ENCODE measurements around the gene SVOP. TPM values are rescaled to one million over a fixed set of nuclear protein-coding genes. Genes with fewer than 3 reads are reported as not detected.
"Not testable (repeated sequence)": the region's sequence is repeated elsewhere in the genome, so short reads cannot be mapped to it uniquely, and the experiment has no call there.

The SVOP gene
- total RNA-seq, 1 donor from 2014 or later: not detected

GRCh38 chr12:108896336-108896735 lies 124.5 kb downstream of the SVOP start:
- DNase-seq (ENCODE audit: extremely low read depth, low read depth, low spot score): no peak

GRCh38 chr12:108895220-108895802 lies 125.6 kb downstream of the SVOP start:
- no peak for DNase-seq (ENCODE audit: extremely low read depth, low read depth, low spot score)

GRCh38 chr12:108890208-108890607 lies 130.7 kb downstream of the SVOP start:
- DNase-seq (ENCODE audit: extremely low read depth, low read depth, low spot score): no peak

GRCh38 chr12:108888031-108888430 lies 132.8 kb downstream of the SVOP start:
- no peak for DNase-seq (ENCODE audit: extremely low read depth, low read depth, low spot score)

DNA sequence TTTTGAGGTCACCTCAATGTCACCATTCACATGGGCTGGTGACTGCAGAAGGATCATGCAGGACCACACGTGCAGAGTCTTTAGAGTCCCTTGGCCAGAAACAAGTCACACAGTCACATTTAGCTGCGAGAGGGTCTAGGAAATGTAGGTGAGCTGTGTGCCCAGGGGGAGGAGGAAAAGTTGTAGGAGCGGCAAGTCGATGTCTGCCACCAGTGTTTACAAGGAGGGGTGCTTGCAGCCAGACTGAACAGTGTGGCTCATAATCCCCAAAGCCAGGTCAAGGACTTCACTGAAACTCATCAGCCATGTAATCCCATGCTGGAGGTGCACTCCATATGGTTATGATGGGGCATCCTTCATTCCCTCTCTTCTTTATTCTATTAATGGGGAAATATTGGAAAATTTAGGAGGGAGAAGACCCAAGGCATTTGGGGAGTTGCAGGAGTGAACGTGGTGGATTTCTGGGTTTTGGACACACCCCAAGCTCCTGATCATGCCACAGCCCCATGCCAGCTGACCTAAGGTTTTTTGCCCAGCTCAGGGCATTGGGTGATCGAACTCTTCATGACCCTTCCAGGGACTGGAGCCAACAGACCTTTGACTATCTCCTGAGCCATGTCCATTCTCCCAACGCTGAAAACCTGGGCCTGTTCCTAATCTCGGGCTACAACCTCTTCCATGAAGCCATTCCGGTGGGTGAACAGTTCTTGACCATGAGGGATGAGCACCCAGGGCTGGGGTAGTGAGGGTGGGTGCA lies 133.8 kb downstream of the SVOP start:
- DNase-seq (ENCODE audit: extremely low read depth, low read depth, low spot score): no peak

DNA sequence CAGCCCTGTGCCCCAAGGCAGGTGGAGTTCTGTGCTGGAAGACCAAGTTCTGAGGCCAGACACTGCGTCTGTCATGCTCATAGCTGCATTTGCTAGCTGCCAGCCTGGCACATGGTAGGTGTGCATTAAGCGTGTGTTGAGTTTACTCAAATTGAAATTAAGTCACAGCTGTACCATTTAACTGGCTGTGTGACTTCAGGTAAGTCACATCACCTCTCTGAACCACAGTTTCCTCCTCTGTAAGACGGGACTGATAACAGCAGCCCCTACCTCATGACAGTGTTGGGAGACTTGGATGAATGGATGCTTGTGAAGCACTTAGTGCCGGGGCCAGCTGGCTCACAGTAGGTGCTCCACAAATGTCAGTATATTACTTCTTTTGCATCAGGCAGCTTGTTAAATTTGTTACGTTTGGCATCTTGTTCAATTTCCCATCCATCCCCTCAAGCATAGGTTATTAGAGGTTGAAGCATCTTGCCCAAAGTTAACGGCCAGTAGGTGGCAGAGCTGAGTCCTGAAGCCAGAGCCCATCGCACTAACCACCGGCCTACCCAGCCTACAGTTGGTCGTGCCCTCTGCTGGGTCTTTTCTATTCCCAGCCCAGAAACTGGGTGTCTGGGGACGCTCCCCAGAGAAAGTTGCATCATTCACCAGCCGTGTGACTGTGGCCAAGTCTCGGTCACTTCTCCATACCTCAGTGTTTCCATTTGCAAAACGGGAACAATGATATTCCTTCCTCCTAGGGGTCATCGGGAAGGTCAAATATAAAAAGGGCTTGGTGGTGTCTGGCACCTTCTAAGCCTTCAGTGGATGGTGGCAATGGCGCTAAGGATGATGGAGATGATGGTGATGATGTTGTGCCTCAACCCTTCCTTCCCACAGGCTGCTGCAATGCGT lies 136.5 kb downstream of the SVOP start:
- DNase-seq (ENCODE audit: extremely low read depth, low read depth, low spot score): no peak

DNA sequence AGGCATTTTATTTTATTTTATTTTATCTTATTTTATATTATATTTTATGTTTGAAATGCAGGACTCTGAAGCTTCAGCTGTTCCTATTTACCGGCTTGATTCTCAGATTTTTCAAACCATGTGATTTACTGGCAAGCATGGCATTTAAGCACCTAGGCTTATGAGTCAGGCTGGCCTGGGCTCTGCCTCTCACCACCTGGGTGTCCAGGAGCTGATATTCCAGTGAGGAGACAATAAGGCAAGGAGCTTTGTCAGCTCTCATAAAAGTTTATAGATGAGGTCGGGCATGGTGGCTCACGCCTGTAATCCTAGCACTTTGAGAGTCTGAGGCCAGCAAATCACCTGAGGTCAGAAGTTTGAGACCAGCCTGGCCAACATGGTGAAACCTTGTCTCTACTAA lies 138.9 kb downstream of the SVOP start:
- no peak for DNase-seq (ENCODE audit: extremely low read depth, low read depth, low spot score)

DNA sequence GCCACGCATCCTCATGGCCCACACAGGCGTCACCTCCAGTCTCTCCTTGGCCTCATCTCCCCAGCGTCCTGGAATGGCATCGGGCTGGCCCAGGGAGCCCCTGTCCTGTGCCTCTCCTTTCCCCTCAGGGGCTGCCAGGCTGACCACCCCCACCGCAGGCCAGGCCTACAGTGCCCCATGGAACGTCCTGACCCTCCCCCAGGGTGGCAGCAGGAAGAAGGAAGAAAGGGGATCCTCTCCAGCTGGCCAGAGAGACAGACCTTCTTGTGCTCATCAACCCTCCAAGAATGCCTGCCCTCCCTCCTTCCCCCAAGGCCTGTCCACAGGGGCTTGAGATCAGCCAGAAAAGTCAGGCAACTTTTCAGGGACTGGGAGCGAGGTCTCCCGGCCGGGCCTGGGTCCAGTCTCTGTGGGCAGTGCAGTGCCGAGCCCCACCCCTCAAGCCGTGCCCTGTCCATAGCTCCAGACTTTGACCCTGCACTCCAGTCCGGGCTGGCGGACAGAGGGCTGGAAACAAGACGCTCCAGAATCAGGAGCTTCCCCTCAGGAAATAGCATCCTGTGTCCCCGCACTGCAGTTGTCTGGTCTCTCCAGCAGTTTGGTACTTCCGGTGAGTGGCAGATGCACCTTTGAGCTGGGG lies 141.1 kb downstream of the SVOP start, which contains the start of gene DAO:
TSS of gene DAO (plus strand) at position 478 of the 640 bp plus-strand sequence. CDS start 4,915 bp downstream, outside the sequence.
- DNase-seq (ENCODE audit: extremely low read depth, low read depth, low spot score): no peak

GRCh38 chr12:108876550-108876949 lies 144.3 kb downstream of the SVOP start:
- no peak for DNase-seq (ENCODE audit: extremely low read depth, low read depth, low spot score)

- no peak for DNase-seq (ENCODE audit: extremely low read depth, low read depth, low spot score)
Observed at GRCh38 chr12:108875682-108876361, 145.0 kb downstream of the SVOP start.

DNA sequence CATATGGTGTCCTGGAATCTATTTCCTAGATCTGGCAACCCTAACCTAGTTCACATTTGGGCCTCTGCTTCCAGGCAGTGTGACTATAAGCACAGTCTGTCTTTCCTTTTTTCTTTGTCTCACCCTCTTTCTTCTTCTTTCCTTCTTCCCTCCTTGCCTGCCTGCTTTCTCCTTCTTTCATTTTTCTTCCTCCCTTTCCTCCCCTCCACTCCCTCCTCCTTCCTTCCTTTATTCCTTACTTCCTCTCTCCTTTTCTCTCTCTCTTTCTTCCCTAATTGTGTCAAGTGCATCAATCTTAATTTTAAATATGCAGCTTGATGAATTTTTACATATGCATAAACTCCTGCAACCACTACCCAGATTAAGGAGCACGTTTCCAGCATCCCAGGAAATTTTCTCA lies 145.6 kb downstream of the SVOP start:
- no peak for DNase-seq (ENCODE audit: extremely low read depth, low read depth, low spot score)

DNA sequence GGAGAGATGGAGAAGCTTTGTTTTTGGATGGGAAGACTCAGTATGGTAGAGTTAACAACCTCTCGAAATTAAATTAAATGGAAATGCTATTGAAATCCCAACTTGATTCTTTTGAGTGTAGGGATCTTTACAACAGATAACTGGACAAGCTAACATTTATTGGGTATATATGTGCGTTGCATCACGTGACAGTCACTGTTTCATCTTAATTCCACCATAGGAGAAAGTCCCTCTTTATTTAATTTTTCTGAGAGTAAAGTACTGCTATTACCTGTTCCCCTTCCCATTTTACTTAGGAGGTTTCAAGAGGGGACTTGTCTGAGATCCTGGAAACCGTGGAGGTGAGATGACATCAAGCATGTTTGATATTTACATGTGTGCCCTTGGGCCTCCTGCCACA lies 152.1 kb downstream of the SVOP start:
- no peak for DNase-seq (ENCODE audit: extremely low read depth, low read depth, low spot score)

DNA sequence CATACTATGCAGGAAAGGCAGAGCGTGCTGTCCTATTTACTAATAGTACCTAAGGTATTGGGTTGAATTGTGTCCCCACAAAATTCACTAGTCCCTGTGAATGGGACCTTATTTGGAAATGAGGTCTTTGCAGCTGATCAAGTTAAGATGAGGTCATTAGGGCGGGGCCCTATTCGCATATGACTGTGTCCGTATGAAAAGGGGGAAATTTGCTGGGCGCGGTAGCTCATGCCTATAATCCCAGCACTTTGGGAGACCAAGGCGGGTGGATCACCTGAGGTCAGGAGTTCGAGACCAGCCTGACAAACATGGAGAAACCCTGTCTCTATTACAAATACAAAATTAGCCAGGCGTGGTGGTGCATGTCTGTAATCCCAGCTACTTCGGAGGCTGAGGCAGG lies 154.8 kb downstream of the SVOP start:
- not testable (repeated sequence) for DNase-seq (ENCODE audit: extremely low read depth, low read depth, low spot score)

- DNase-seq (ENCODE audit: extremely low read depth, low read depth, low spot score): no peak
Observed at GRCh38 chr12:108865169-108865568, 155.7 kb downstream of the SVOP start.

- DNase-seq (ENCODE audit: extremely low read depth, low read depth, low spot score): no peak
Observed at GRCh38 chr12:108862588-108862959, 158.3 kb downstream of the SVOP start.

- DNase-seq (ENCODE audit: extremely low read depth, low read depth, low spot score): no peak
Observed at GRCh38 chr12:108861878-108862587, 158.8 kb downstream of the SVOP start.

- no peak for DNase-seq (ENCODE audit: extremely low read depth, low read depth, low spot score)
Observed at GRCh38 chr12:108860443-108860842, 160.4 kb downstream of the SVOP start.

GRCh38 chr12:108859923-108860291 lies 161.0 kb downstream of the SVOP start:
- no peak for DNase-seq (ENCODE audit: extremely low read depth, low read depth, low spot score)

GRCh38 chr12:108859141-108859922 lies 161.5 kb downstream of the SVOP start:
- not testable (repeated sequence) for DNase-seq (ENCODE audit: extremely low read depth, low read depth, low spot score)

Data from glomerular endothelial cell (primary cell).